Measurements from ENCODE around the gene SENP5.

- TF ChIP-seq, protein P1, sequence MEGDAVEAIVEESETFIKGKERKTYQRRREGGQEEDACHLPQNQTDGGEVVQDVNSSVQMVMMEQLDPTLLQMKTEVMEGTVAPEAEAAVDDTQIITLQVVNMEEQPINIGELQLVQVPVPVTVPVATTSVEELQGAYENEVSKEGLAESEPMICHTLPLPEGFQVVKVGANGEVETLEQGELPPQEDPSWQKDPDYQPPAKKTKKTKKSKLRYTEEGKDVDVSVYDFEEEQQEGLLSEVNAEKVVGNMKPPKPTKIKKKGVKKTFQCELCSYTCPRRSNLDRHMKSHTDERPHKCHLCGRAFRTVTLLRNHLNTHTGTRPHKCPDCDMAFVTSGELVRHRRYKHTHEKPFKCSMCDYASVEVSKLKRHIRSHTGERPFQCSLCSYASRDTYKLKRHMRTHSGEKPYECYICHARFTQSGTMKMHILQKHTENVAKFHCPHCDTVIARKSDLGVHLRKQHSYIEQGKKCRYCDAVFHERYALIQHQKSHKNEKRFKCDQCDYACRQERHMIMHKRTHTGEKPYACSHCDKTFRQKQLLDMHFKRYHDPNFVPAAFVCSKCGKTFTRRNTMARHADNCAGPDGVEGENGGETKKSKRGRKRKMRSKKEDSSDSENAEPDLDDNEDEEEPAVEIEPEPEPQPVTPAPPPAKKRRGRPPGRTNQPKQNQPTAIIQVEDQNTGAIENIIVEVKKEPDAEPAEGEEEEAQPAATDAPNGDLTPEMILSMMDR (IDR thresholded peaks at IDR 0.05), result no peak
- TF ChIP-seq POLR2A (IDR thresholded peaks at IDR 0.05), result no peak
Observed at GRCh38 chr3:196886144-196886543, 18.4 kb downstream of the SENP5 start.
